LNCaP clone FGC (cell line): ENCODE measurements around the gene APOC3.

ENCODE experiments used
- DNase-seq: peaks from one replicate; pipeline ENCODE4 v3.0.0-alpha.2; 2011; ENCODE audit warnings: low read depth
- H3K4me3 ChIP-seq: 2 replicates; pipeline ENCODE4 v1.5.1; 2011; ENCODE audit warnings: mild to moderate bottlenecking, low read depth, low read length, control low read depth
- TF ChIP-seq, protein P1 (sequence below): IDR thresholded peaks from 2 replicates; pipeline ENCODE4 v1.5.1; 2012; ENCODE audit warnings: mild to moderate bottlenecking; ENCODE audit not compliant: control insufficient read depth, insufficient read depth; ENCODE audit errors: extremely low read depth

The APOC3 gene

GRCh38 chr11:116842117-116842516 lies 12.4 kb downstream of the APOC3 start:
- no peak overlapping the region for H3K4me3 ChIP-seq
- TF ChIP-seq, protein P1, sequence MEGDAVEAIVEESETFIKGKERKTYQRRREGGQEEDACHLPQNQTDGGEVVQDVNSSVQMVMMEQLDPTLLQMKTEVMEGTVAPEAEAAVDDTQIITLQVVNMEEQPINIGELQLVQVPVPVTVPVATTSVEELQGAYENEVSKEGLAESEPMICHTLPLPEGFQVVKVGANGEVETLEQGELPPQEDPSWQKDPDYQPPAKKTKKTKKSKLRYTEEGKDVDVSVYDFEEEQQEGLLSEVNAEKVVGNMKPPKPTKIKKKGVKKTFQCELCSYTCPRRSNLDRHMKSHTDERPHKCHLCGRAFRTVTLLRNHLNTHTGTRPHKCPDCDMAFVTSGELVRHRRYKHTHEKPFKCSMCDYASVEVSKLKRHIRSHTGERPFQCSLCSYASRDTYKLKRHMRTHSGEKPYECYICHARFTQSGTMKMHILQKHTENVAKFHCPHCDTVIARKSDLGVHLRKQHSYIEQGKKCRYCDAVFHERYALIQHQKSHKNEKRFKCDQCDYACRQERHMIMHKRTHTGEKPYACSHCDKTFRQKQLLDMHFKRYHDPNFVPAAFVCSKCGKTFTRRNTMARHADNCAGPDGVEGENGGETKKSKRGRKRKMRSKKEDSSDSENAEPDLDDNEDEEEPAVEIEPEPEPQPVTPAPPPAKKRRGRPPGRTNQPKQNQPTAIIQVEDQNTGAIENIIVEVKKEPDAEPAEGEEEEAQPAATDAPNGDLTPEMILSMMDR = no peak
- DNase-seq = no peak

GRCh38 chr11:116842909-116843308 lies 13.2 kb downstream of the APOC3 start:
- DNase-seq = no peak
- TF ChIP-seq, protein P1 = no peak
- no peak overlapping the region for H3K4me3 ChIP-seq

- no peak for DNase-seq
- TF ChIP-seq, protein P1 = no peak
- no peak overlapping the region for H3K4me3 ChIP-seq
Observed at GRCh38 chr11:116843661-116844060, 14.0 kb downstream of the APOC3 start.

- TF ChIP-seq, protein P1 = no peak
- DNase-seq = no peak
- no peak overlapping the region for H3K4me3 ChIP-seq
Observed at GRCh38 chr11:116844722-116845121, 15.0 kb downstream of the APOC3 start.

DNA sequence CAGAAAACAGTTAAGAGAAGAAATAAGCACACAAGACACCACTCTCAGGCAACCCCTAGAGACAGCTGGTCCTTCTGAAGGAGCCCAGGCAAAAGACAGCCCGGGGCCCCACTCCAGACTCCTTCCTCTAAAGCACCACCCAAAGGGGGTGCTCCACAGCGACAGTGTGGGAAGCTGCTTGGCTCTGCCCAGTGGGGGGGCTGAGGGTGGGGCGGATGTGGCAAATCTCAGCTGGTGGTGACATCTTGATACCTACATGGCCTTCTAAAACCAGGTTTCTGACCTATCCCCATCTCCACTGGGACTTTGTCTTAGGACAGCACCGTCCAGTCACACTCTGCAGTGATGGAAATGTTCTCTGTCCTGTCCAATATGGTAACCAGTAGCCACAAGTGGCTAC lies 17.9 kb downstream of the APOC3 start:
- TF ChIP-seq, protein P1 = no peak
- no peak overlapping the region for H3K4me3 ChIP-seq

GRCh38 chr11:116849060-116849459 lies 19.4 kb downstream of the APOC3 start:
- H3K4me3 ChIP-seq = no peak overlapping the region
- no peak for DNase-seq
- TF ChIP-seq, protein P1 = no peak

More for the DNA sequence above, 17.9 kb downstream of the APOC3 start:
- no peak for DNase-seq

GRCh38 chr11:116849486-116849885 lies 19.8 kb downstream of the APOC3 start:
- TF ChIP-seq, protein P1 = no peak
- H3K4me3 ChIP-seq = no peak overlapping the region
- DNase-seq = no peak
